HG03025 (cell line): ENCODE measurements around the gene IL3.
A peak's percentile ranks its signal among the peaks of the same experiment; 100 is the strongest.

Experiments used
- ATAC-seq: cut with Tn5 transposase; IDR thresholded peaks from one replicate; pipeline ENCODE4 v1.9.1; 2021; ENCODE audit warnings: mild to moderate bottlenecking, moderate library complexity; ENCODE audit not compliant: unreplicated experiment, low FRiP score

The IL3 gene

GRCh38 chr5:132060501-132061161, at the start of gene IL3:
Gene IL3 (plus strand): TSS chr5:132060655. CDS start chr5:132060707, 52 bp downstream.
- no peak for ATAC-seq

GRCh38 chr5:132010989-132011621, 49.4 kb upstream of the IL3 start:
- no peak for ATAC-seq

- ATAC-seq = no peak
Measured at GRCh38 chr5:132011622-132012343, 48.7 kb upstream of the IL3 start, which contains the start of gene ACSL6. Gene ACSL6 (minus strand): TSS chr5:132011658. CDS start chr5:132011553, 105 bp downstream.

GRCh38 chr5:132012371-132013005, 48.0 kb upstream of the IL3 start:
- ATAC-seq = no peak

- ATAC-seq = no peak
Measured at GRCh38 chr5:132013006-132013689, 47.3 kb upstream of the IL3 start.

- no peak for ATAC-seq
Measured at GRCh38 chr5:132013711-132014110, 46.7 kb upstream of the IL3 start.

GRCh38 chr5:132016721-132017250, 43.7 kb upstream of the IL3 start:
- ATAC-seq = no peak

- ATAC-seq = no peak
Measured at GRCh38 chr5:132017316-132017715, 43.1 kb upstream of the IL3 start.

GRCh38 chr5:132017738-132018625, 42.5 kb upstream of the IL3 start:
- no peak for ATAC-seq

GRCh38 chr5:132019337-132019736, 41.1 kb upstream of the IL3 start:
- no peak for ATAC-seq

- peak; percentile 98 for ATAC-seq
Measured at GRCh38 chr5:132019857-132020555, 40.4 kb upstream of the IL3 start.

GRCh38 chr5:132020568-132021339, 39.7 kb upstream of the IL3 start:
- ATAC-seq = peak; percentile 23

GRCh38 chr5:132021654-132022053, 38.8 kb upstream of the IL3 start:
- ATAC-seq = no peak

GRCh38 chr5:132022737-132023136, 37.7 kb upstream of the IL3 start:
- ATAC-seq = no peak

- no peak for ATAC-seq
Measured at GRCh38 chr5:132023258-132024116, 37.0 kb upstream of the IL3 start.

- no peak for ATAC-seq
Measured at GRCh38 chr5:132024117-132024435, 36.4 kb upstream of the IL3 start.

- no peak for ATAC-seq
Measured at GRCh38 chr5:132024789-132025402, 35.6 kb upstream of the IL3 start.
